SKM-1 treated with dmso at 0.1 percent for 144 hours (cell line): ENCODE results near the gene EMILIN2.
A peak's percentile ranks its signal among the peaks of the same experiment; 100 is the strongest.

Experiments used
- DNase-seq: peaks from one replicate; lab custom pipeline; 2025; ENCODE audit not compliant: unreplicated experiment; lab: John Stamatoyannopoulos, UW

EMILIN2 gene

DNA sequence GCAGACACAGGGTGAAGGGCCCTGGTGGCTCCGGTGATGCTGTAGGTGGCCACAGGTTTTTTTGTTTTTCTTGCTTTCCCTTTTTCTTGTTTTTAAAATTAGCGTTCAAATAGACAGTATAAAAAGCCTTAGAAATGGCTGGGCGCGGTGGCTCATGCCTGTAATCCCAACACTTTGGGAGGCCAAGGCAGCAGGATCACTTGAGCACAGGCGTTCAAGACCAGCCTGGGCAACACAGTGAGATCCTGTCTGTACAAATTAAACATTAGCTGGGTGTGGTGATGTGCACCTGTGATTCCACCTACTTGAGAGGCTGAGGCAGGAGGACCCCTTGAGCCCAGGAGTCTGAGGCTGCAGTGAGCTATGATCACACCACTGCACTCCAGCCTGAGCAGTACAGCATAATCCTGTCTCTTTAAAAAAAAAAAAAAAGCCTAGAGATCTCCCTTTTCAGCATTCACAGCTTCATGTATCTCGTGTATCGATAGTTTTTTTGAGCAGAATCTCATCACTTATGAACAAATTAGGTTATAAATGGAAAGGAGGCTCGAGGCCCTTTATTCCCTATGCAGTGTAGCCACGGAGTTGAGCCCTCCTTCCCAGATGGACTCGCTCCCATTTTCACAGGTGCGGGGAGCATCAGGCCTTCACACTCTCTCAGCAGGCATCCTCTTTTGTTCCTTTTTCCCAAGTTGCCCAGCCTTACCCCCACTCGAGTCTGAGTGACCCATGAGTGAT is 50.8 kb downstream of the EMILIN2 start:
- no peak for DNase-seq

DNA sequence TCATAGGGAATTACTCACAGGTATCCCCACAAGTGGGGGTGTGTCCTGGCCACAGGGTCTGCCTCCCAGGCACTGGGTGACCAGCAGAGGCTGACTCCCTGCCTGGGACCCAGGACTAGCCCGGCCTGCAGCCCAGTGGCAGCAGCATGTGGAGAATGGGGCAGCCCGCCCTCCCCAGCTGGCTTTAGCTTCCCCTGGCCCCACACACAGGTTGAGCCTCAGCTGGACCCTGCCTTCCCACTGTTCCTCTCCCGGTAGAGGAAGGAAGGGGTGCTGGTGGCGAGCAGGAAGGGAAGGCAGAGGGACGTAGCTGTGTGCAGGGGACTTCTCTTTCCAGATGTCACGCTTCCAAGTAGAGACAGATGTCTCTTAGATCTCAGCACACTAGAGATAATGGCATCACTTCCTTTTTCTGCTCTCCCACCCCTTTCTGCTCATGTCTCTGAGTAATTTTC is 51.4 kb downstream of the EMILIN2 start:
- DNase-seq: peak; percentile 37

DNA sequence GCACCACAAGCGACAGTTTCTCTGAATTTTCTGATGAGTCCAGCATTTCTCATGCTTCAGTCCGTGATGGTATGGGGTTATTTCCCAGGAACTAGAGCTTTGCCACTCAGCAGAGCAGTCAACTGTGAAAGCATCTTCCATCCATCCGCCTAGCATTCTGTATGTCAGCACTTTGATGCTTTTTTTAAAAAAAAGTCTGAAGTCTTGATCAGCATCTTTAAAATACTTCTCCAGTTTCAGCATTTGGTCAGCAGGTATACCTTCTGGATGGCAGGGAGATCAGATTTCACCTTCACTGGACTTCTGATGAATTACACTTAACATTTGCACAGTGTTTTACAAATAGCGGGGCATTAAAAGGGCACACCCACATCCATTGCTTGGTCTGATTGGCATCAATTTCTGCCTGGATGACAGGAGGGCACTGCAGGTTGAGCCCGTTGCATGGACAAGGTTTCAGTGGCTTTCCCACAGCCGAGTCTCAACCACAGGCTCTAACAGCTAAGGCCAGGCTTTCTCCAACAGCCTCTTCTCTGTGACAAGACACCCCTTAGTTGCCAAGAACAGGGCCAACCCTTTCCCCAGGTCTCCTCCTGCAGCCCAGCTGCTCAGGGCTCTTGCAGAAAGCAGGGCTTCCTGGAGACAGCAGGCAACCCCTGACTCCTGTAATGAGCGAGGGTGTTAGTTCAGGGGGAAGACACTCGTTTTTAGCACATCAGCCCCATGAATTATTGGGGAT is 54.0 kb downstream of the EMILIN2 start:
- DNase-seq: no peak

DNA sequence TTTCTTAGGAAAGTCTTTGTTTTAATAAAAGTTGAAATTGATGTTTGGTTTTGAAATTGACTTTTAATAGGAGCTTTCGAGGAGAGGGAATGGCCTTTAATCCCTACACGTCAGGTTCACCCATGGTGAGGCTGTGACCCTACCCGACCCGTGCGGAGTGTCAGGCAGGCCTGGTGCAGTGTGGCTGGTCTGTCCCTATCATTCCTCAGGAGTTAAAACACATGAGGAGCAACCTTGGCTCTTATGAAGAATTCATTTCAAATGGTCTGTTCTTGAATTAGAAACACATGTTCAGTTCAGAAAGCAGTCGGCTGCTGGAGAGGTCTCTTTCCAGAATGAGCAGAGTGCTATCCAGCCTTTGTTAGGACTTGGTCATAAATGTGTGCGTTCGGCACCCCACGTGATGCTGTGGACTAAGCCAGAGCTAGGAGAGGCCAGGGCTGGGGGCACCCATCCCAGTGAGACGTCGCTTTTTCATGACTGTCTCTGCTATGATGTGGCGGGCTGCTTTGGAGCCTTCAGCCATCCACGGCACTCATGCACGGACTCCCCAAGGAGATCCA is 54.7 kb downstream of the EMILIN2 start:
- no peak for DNase-seq

DNA sequence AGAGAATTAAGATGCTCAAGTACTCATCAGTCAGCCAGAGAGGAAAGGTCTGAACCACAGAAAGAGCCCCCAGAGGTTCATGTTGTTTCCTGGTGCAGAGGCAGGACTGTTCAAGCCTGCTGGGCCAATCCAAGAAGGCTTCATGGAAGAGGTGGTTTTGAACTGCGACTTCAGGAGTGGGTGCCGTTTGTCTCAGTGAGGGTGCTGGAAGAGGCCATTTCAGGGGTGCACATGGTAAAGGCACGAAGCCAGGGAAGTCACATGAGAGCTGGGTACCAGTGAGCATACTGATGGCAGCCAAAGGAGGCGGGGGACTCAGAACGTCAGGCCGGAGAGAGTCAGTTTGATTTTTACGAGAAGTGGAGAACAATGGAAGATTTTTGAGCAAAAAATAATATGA is 55.5 kb downstream of the EMILIN2 start:
- DNase-seq: no peak

DNA sequence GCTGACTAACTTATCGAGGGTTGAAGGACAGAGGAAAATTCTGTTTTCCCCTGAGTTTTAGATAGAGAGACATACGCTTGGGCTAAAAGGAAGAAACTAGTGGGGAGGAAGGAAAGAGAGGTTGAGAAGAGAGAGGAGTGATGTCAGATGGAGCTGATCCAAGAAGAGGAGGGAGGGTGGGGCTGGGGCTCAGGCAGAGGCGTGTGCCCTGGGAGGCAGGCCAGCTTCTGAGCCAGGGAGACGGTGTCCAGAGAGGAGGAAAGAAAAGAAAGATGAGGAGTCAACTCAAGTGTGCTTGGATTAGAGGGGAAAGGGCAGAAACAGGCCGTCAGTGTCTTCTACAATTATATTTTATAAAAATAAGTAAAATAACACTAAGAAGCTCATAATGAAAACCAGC is 56.2 kb downstream of the EMILIN2 start:
- no peak for DNase-seq

DNA sequence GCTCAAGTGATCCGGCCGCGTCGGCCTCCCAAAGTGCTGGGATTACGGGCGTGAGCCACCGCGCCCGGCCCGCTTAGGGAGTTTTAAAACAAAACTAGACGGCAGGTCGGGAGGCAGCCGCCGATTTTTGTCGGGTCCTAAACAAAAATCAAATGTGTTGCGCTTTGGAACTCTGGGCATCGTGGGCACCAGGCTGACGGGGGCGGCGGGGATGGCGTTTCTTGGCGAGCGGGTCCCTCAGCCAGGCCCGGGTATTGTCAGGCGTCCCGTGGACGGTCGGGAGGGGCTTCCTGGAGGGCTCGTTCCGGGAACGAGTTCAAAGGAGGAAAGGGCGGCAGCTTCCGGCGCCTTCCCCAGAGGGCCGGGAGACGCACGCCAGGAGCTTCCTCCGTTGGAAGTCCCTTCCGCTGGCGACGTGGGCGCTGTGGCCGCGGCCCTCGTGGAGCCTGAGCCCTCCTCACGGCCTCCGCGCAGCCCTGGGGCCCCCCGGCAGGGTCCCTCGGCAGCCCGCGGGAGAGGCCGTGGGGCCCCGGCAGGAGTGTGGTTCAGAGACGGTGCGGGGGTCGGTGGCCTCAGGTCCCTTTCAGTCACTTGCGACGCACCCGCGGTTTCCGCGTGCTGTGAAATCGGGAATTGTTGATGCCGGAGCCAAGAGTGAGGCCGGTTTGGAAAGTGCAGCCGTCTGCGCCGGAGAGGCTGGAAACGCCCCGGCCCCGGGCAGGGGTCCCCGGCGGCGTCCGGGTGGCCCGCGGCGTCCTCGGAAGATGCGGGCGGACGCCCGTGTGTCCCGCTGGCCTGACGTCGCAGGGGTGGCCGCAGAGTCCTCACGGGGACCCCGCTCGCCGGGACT is 59.3 kb downstream of the EMILIN2 start:
- DNase-seq: peak; percentile 42

DNA sequence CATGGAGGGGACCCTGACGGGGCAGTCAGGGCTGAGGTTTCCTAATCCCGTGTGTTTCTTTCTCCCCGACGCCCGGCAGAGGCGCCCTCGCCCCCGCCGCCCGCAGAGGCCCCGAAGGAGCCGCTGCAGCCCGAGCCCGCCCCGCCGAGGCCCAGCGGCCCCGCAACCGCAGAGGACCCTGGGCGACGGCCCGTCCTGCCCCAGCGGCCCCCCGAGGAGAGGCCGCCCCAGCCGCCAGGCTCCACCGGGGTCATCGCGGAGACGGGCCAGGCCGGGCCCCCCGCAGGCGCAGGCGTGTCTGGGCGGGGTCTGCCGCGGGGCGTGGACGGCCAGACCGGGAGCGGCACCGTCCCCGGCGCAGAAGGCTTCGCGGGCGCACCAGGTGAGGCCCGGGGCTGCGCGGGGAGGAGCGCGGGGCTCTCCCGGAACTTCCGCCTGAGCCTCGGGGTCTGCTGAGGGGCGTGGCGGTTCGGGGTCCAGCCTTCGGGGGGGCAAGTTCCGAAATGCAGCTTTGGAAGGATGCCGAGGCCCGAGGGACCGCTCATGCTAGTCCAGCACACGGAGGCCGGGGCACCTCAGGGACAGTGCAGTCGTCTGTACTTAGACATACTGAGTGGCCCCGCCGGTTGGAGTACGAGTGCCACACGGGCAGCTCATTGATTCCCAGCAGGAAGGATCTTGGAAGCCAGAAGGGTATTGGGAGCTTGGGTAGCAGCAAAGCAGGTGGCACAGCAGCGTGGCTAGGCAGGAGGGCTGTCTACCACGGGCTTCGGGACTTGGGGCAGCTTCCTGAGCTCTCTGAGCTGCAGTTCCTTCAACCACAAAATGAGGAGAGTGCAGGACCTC is 60.1 kb downstream of the EMILIN2 start:
- peak; percentile 14 for DNase-seq

DNA sequence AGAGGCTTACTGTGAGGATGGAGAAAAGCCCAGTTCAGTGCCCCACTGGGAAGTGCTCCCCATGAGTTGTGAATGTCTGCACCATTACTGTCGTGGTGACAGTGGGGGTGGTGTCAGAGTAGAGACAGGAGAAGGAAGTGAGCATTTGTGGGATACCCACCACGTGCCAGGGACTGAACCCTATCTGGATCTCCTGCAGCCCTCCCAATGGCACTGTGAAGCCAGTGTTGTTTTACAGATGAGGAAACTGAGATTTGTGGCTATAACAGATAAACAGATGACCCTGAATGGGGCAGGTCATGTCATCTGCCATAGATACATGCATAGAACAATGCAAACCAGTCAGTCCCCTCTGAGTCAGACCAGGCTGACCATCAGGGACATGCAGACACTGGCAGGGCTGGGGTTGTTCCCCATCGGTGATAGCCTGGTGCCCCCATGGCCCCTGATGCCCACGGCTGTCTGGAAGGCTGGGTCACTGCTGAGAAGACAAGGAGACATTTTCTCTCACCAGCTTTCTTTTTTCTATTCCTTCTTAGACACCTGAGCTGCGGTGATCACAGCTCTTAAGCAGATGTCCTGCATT is 60.8 kb downstream of the EMILIN2 start:
- DNase-seq: no peak

DNA sequence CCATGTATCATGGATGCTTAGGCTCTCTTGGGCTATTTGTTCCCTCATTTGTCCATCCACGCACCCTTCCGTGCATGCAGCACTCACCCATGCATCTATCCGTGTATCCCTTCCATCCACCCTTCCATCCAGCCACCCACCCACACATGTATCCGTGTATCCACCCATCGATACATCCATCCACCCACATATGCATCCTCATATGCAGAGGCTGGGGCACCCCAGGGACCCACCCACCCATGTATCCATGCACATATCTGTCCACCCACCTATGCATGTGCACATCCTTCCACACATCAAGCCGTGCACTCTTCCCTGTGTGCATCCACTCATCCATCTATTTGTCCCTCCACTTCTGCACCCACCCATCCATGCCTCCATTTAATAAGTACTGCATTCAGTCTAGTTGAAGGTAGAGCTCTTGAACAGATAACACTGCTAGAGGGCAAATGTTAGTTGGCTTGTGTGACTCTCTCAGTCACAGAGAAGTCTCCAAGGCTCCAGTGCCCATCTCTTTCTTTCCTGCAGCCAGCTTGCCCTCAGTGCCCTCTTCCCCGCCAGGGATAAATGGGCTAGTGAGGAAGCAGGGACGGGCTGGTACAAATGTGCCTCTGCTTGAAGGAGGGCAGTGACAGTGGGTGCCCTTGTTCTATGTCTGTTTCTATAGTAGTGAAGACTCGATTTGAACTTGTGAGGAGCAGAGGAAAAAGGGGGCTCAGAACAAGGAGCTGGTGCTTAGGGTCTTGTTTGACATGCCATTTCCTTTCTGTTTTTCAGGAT is 61.5 kb downstream of the EMILIN2 start:
- no peak for DNase-seq

DNA sequence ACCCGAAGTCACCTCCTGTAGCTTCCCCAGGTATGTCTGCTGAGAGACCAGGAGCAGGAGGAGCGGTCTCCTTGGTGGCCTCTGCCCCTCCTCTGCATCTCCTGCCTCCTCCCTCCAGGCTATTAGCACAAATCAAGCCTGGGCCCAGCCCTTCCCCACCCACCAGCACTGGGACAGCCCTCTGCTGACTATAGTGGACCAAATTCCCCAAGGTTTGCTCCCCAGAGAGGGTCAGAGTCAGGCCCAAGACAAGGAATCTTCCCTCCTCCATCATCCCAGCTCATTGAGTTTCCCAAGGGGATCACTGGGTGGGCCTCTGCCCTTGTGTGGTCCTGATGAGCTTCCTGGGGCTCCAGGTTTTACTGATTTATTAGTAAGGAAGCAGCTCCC is 62.1 kb downstream of the EMILIN2 start:
- DNase-seq: no peak

DNA sequence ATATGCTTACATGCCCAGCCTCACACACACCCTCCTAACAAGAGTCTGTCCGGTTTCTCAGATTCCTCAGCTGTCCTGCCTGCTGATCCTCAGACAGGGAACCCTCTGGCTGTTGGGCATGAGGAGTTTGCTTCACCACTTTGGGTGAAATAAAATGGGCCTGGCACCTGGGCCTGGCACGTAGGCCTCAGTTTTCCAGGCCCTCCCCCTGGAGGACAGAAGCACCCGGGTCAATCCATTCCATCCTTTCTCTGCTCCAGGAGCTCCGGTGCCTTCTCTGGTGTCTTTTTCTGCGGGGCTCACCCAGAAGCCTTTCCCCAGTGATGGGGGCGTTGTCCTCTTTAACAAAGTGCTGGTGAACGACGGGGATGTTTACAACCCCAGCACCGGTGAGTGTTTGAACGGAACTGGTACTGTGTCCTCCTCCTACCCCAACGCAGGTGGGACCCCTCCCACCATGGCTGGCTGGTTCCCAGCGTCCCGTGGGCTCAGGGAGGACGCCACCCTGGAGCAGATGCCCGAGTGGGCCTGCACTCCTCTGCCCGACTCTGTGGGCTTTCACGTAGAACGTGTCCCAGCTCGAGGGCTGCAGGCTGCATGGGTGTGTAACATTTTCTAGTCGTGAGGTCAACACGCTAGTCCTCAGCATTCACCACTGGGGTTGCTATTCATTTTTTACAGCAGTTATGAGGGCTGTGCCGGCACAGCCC is 62.8 kb downstream of the EMILIN2 start:
- DNase-seq: no peak

DNA sequence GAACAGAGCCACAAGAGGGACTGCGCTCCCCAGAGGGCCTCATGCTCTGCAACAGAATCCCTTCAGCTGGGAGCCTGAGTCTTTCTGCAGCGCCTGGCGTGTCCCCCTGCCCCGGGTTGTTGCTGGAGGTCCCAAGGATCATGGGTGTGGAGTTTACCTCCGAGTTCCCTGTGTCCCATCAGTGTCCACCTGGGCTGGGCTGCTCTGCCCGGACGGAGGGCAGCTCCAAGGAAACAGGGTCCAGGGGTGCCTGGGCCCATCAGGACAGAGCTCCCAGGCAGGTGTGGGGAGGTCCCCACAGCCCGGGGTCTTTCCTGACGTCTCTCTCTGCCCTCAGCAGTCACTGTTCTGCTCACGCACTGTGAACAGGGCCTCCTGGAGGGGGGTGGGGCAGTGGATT is 63.5 kb downstream of the EMILIN2 start:
- DNase-seq: no peak

DNA sequence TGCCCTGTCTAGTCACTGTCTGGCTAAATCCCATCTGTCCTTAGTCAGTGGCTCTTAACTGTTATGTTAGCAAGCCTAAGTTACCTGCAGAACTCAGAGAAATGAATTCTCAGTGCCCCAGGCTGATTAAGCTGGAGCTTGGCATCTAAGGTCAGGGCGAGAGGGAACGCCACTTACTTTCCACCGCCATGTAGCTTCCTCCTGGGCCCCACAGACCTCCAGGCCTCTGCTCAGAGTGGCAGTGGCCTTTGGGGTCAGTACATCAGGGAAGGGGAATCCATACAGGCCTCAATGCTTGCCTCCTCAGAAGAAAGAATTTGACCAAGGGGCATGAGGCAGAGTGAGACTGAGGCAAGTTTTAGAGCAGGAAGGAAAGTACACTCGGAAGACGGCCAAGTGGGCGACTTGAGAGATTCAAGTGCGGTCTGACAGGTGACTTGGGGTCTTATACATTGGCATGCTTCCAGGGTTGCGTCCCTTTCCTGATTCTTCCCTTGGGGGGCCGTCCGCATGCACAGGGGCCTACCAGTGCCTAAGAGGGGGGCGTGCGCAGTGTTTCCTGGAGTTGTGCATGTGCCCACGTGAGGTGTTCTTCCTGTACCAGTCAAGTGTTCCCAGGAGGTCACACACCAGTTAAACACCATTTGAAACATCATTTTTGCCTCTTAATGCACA is 64.1 kb downstream of the EMILIN2 start:
- no peak for DNase-seq

DNA sequence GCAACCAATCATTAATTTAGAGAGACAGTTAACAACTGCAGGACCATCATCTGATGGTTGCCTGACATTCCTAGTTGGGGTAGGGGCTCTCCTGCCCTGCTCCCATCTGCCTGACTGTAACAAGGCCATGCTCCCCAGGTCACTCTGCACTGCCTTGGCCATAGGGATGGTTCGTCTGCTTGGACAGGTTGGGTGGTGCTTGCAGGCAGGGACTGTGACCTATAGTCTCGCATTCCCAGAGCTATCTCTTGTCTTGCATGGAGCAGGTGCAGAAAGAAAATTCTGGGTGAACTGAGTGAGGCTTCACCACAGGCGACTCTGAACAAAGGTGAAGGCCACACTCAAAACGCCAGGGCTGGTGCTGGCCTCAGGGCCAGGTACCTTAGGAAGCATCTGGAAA is 64.7 kb downstream of the EMILIN2 start:
- no peak for DNase-seq

DNA sequence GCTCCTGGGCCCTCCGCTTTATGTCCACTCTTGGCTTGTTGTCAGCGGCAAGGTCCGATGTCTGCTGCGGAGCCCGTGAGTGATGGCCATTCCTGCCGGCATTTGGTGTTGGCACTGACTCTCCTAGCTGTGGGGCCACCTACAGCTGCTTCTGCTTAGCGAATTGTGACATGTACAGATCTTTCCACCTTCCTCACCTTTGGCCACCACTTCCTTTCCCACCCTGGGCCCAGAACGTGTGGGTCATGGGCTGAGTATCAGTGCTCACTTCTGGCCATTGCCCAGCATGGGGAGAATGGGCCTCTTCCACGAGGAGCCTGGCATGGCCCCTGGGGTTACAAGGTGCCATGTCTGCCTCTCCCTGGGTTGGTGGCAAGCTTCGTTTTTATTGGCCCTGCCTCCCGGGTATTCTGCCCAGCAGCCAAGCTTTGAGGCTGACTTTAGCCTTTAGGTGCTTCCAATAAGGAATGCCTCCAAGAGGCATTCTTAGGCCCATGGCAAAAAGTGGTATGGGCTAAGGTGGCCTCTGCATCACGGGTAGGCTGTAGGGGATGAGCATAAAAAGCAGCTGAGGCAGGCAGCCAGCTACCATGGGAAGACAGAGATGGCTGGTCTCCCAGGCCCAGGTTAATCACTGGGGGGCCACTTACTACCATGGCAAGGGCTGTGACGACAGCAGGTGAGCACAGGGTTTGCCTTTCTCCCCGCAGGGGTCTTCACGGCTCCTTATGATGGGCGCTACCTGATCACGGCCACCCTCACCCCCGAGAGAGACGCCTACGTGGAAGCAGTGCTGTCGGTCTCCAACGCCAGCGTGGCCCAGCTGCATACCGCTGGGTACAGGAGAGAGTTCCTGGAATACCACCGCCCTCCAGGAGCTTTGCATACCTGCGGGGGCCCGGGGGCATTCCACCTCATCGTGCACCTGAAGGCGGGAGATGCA is 65.8 kb downstream of the EMILIN2 start:
- no peak for DNase-seq

DNA sequence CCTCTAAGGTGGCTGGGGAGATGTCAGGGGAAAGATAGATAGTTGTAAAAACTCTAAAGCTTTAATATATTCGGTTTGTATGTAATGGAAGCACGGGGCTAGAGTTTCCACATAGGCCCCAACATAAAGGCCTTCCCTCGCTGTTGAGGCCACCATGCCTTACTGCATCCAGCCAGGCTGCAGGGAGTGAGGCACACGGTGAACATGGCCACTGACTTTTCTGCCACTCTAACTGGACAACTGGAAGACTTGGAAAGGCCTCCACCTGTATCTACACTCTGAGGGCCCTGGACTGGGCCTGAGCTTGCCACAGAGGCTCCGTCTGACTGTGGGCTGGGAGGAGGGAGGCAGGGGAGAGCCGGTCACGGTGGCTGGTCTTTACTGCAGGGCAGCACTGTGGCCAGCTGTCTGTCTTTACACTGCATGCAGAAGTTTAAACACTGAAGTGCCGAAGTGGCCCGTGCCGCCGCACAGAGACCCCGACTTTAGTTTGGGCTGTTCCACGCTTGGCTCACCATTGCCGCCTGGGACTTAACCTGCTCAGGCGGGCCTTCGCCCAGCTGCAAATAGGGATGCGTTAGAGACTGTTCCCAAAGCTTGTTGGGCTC is 66.7 kb downstream of the EMILIN2 start:
- no peak for DNase-seq
